Smooth muscle cell (in vitro differentiated cells): Measurements from ENCODE around the gene WHAMM. TPM values are rescaled to one million over a fixed set of nuclear protein-coding genes. Genes with fewer than 3 reads are reported as not detected.

Experiments
- DNase-seq: peaks from one replicate; lab custom pipeline; 2025; ENCODE audit not compliant: unreplicated experiment; lab: John Stamatoyannopoulos, UW
- H2AFZ ChIP-seq: fragments of 200-600 bp; sonication (generic); 2 replicates; pipeline ENCODE4 v1.6.0; 2016; ENCODE audit warnings: antibody characterized with exemption, low read depth, mild to moderate bottlenecking
- H3F3A ChIP-seq: fragments of 200-600 bp; sonication (generic); 2 replicates; pipeline ENCODE4 v1.6.0; 2017; ENCODE audit warnings: antibody characterized with exemption, low read depth
- H3K27ac ChIP-seq: fragments of 200-600 bp; sonication (generic); 2 replicates; pipeline ENCODE4 v1.5.1; 2016; ENCODE audit warnings: low read depth, mild to moderate bottlenecking
- H3K27me3 ChIP-seq: fragments of 200-600 bp; sonication (generic); 2 replicates; pipeline ENCODE4 v1.6.1; 2016; ENCODE audit warnings: low read depth, mild to moderate bottlenecking
- H3K36me3 ChIP-seq: fragments of 200-600 bp; sonication (generic); 2 replicates; pipeline ENCODE4 v1.5.1; 2016; ENCODE audit warnings: low read depth
- H3K4me1 ChIP-seq: fragments of 200-600 bp; sonication (generic); 2 replicates; pipeline ENCODE4 v1.5.1; 2016; ENCODE audit warnings: low read depth
- H3K4me2 ChIP-seq: fragments of 200-600 bp; sonication (generic); 2 replicates; pipeline ENCODE4 v1.6.0; 2016; ENCODE audit warnings: mild to moderate bottlenecking
- H3K4me3 ChIP-seq: fragments of 200-600 bp; sonication (generic); 2 replicates; pipeline ENCODE4 v1.5.1; 2016; ENCODE audit warnings: mild to moderate bottlenecking
- H3K79me2 ChIP-seq: fragments of 200-600 bp; sonication (generic); 2 replicates; pipeline ENCODE4 v1.6.0; 2016; ENCODE audit warnings: low read depth, mild to moderate bottlenecking
- H3K9ac ChIP-seq: fragments of 200-600 bp; sonication (generic); 2 replicates; pipeline ENCODE4 v1.6.0; 2016; ENCODE audit warnings: low read depth
- H3K9me3 ChIP-seq: fragments of 200-600 bp; sonication (generic); replicated peaks from 2 replicates; pipeline ENCODE4 v1.5.1; 2016; ENCODE audit warnings: low read depth
- H4K20me1 ChIP-seq: fragments of 200-600 bp; sonication (generic); 2 replicates; pipeline ENCODE4 v1.6.0; 2016; ENCODE audit warnings: low read depth
- CTCF ChIP-seq: fragments of 200-600 bp; sonication (generic); IDR thresholded peaks from 2 replicates; pipeline ENCODE4 v1.5.1; 2017; ENCODE audit warnings: borderline replicate concordance, mild to moderate bottlenecking, antibody characterized with exemption; ENCODE audit not compliant: insufficient read depth, poor library complexity, severe bottlenecking
- WGBS: methylation state at CpG from one replicate; pipeline ENCODE4 v1.1.7; 2016; ENCODE audit warnings: low lambda C conversion rate; 5-methylcytosine and 5-hydroxymethylcytosine counted together
- polyA plus RNA-seq: library from polyadenylated mRNA; unstranded; fragments of >200 nt; fragmentation: Nextera tagmentation; extraction: Ambion mirVana; gene quantifications from 2 replicates; pipeline ENCODE4 v1.2.1, GENCODE V29; 2016
- total RNA-seq: library from RNA; depleted of rRNA; stranded (reverse); fragments of >200 nt; gene quantifications from 2 replicates; pipeline ENCODE4 v1.2.3, GENCODE V29; 2014

Gene WHAMM
- total and polyA plus RNA-seq, 2 experiments from 2014 or later, result 2.2 to 4.1 TPM

GRCh38 chr15:82788496-82788895 is 20.9 kb upstream of the WHAMM start:
- no peaks in the 10 kb centered on the region for H3K9me3 ChIP-seq
- no peaks in the 10 kb centered on the region for H3K4me1 ChIP-seq
- H3K27me3 ChIP-seq, result no peaks in the 10 kb centered on the region
- DNase-seq, result no peak
- 91% methylated on average over 2 of the region's 2 CpGs for WGBS
- H3K9ac ChIP-seq, result no peak overlapping the region
- no peaks in the 10 kb centered on the region for H3F3A ChIP-seq
- no peak for TF ChIP-seq CTCF
- H3K27ac ChIP-seq, result no peak overlapping the region
- no peaks in the 10 kb centered on the region for H4K20me1 ChIP-seq
- H3K79me2 ChIP-seq, result no peaks in the 10 kb centered on the region
- H3K4me2 ChIP-seq, result no peak overlapping the region
- no peak overlapping the region for H3K4me3 ChIP-seq
- no peaks in the 10 kb centered on the region for H3K36me3 ChIP-seq
- no peak overlapping the region for H2AFZ ChIP-seq

DNA sequence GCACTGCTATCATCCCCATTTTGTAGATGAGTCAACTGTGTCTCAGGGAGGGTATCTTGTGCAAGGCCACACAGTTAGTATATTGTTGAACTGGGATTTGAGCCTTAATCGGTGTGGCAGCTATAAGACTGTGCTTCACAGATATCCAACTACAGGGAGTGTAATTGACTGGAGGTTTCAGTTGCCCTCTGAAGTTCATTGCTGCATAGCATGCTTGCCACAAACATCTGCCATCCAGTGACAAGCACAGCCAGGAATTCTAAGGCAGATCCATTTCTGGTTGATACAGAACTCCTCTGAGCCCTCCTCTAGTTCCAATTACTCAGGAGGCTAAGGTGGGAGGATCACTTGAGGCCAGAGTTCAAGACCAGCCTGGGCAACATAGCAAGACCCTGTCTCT is 19.9 kb upstream of the WHAMM start:
- Histone ChIP-seq H2AFZ (no peak overlapping the region), H3K4me2 (no peak overlapping the region), H3K4me3 (no peak overlapping the region), H4K20me1 (no peaks in the 10 kb centered on the region), H3F3A (no peaks in the 10 kb centered on the region), H3K9me3 (no peaks in the 10 kb centered on the region), H3K79me2 (no peaks in the 10 kb centered on the region), H3K27me3 (no peaks in the 10 kb centered on the region), H3K27ac (no peak overlapping the region), H3K9ac (no peak overlapping the region), H3K4me1 (no peaks in the 10 kb centered on the region), H3K36me3 (no peaks in the 10 kb centered on the region)
- DNase-seq, result no peak
- no peak for TF ChIP-seq CTCF
- WGBS, result 76% methylated on average over 1 of the region's 1 CpG

- WGBS, result 88% methylated on average over 11 of the region's 11 CpGs
- H3K4me3 ChIP-seq, result no peak overlapping the region
- no peaks in the 10 kb centered on the region for H3K9me3 ChIP-seq
- H3K27me3 ChIP-seq, result no peaks in the 10 kb centered on the region
- H3K36me3 ChIP-seq, result no peaks in the 10 kb centered on the region
- no peak overlapping the region for H3K27ac ChIP-seq
- no peaks in the 10 kb centered on the region for H4K20me1 ChIP-seq
- no peak for TF ChIP-seq CTCF
- no peaks in the 10 kb centered on the region for H3K4me1 ChIP-seq
- H3K79me2 ChIP-seq, result no peaks in the 10 kb centered on the region
- H3F3A ChIP-seq, result no peaks in the 10 kb centered on the region
- DNase-seq, result no peak
- no peak overlapping the region for H2AFZ ChIP-seq
- no peak overlapping the region for H3K4me2 ChIP-seq
- no peak overlapping the region for H3K9ac ChIP-seq
These were observed 19.1 kb upstream of the WHAMM start for GRCh38 chr15:82790321-82790720.

GRCh38 chr15:82792068-82792467 is 17.4 kb upstream of the WHAMM start:
- 76% methylated on average over 1 of the region's 1 CpG for WGBS
- DNase-seq, result no peak

More at GRCh38 chr15:82792068-82792467, 17.4 kb upstream of the WHAMM start:
- Histone ChIP-seq H3K27me3 (no peaks in the 10 kb centered on the region), H3K4me3 (no peak overlapping the region), H3K4me2 (no peak overlapping the region), H3K27ac (no peak overlapping the region), H3K9me3 (no peaks in the 10 kb centered on the region), H3K79me2 (no peaks in the 10 kb centered on the region), H4K20me1 (no peaks in the 10 kb centered on the region), H3K36me3 (no peaks in the 10 kb centered on the region), H3F3A (no peaks in the 10 kb centered on the region), H3K9ac (no peak overlapping the region), H2AFZ (no peak overlapping the region), H3K4me1 (no peaks in the 10 kb centered on the region)
- TF ChIP-seq CTCF, result no peak
